Measurements from ENCODE around the gene GSPT2.
"Not testable (repeated sequence)": the region's sequence is repeated elsewhere in the genome, so short reads cannot be mapped to it uniquely, and the experiment has no call there.

Gene GSPT2

DNA sequence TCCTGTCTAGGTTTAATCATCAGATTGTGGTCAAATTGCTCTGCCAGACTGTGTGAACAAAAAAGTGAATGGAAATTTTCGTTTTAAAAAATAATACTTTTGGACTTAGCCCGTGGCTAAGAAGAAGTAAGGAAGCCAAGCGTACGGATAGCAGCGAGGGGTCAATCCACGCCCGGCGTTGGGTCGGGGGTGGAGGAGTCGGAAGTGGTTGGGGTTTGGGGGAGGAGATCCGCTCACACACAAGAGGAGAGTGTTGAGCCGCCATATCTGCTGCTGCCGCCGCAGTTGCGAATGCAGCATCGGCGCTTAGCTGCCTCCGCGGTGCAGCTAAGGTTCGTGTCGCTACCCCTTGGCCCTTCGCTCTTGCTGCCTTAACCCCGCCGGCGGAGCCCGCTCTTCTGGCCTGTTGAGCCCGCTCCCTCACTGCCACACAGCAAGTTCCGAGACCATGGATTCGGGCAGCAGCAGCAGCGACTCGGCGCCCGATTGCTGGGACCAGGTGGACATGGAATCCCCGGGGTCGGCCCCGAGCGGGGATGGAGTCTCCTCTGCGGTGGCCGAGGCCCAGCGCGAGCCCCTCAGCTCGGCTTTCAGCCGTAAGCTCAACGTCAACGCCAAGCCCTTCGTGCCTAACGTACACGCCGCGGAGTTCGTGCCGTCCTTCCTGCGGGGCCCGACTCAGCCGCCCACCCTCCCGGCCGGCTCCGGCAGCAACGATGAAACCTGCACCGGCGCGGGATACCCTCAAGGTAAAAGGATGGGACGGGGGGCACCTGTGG lies at the start of gene GSPT2:
GSPT2 (plus strand) TSS at position 264 of the 779 bp plus-strand sequence; CDS start at position 449, 185 bp downstream.
- peak; percentile 6 for DNase-seq (ENCODE audit: low read depth, low spot score)
- peak within 1 kb of the TSS; percentile 25; the same call in 1 of the 2 replicates for H3K27ac ChIP-seq
- TF ChIP-seq POLR2AphosphoS5 (IDR thresholded peaks at IDR 0.05; ENCODE audit: borderline replicate concordance, low read depth, low read length), result peak; percentile 83
- no peak for TF ChIP-seq EZH2 (IDR thresholded peaks at IDR 0.05)
- no peak for TF ChIP-seq FOXP2 (optimal IDR thresholded peaks at IDR 0.05; ENCODE audit: control extremely low read depth, extremely low read length, insufficient read depth)
- H3K9me3 ChIP-seq (ENCODE audit: low read depth, low read length), result no peaks in the 10 kb centered on the region
- H3K4me3 ChIP-seq, result peak within 1 kb of the TSS; percentile 87
- H3K9ac ChIP-seq (ENCODE audit: insufficient read length), result peak within 1 kb of the TSS; percentile 85
- peaks cover 13% of the 10 kb centered on the region for H3K36me3 ChIP-seq (ENCODE audit: insufficient read depth, low read length)

- TF ChIP-seq POLR2AphosphoS5 (IDR thresholded peaks at IDR 0.05; ENCODE audit: borderline replicate concordance, low read depth, low read length) (no peak), FOXP2 (optimal IDR thresholded peaks at IDR 0.05; ENCODE audit: control extremely low read depth, extremely low read length, insufficient read depth) (no peak), EZH2 (IDR thresholded peaks at IDR 0.05) (no peak)
- Histone ChIP-seq H3K4me3 (no peak overlapping the region), H3K9me3 (ENCODE audit: low read depth, low read length) (no peaks in the 10 kb centered on the region), H3K27ac (no peak overlapping the region), H3K36me3 (ENCODE audit: insufficient read depth, low read length) (no peaks in the 10 kb centered on the region), H3K9ac (ENCODE audit: insufficient read length) (no peak overlapping the region)
- no peak for DNase-seq (ENCODE audit: low read depth, low spot score)
These were observed 49.0 kb upstream of the GSPT2 start for GRCh38 chrX:51694254-51694653.

DNA sequence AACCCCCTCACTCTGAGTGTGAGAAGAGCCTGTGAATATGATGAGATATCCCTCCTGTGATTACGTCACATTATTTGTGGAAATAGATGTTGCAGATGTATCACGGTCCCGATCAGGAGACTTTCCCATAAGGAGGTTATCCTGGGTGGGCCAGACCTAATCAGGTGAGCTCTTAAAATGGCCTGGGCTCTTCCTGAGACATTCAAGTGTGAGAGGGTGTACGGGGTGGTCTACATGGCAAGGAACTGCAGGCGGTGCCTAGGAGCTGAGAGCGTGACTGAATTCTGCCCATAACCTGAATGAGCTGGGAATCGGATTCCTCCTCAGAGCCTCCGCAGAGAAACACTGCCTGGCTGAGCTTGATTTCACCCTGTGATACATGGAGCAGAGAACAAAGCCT lies 45.8 kb upstream of the GSPT2 start:
- Histone ChIP-seq H3K4me3 (no peak overlapping the region), H3K9me3 (ENCODE audit: low read depth, low read length) (no peaks in the 10 kb centered on the region), H3K9ac (ENCODE audit: insufficient read length) (no peak overlapping the region), H3K27ac (no peak overlapping the region), H3K36me3 (ENCODE audit: insufficient read depth, low read length) (no peaks in the 10 kb centered on the region)
- DNase-seq (ENCODE audit: low read depth, low spot score), result no peak
- TF ChIP-seq POLR2AphosphoS5 (IDR thresholded peaks at IDR 0.05; ENCODE audit: borderline replicate concordance, low read depth, low read length), result no peak
- TF ChIP-seq FOXP2 (optimal IDR thresholded peaks at IDR 0.05; ENCODE audit: control extremely low read depth, extremely low read length, insufficient read depth), result no peak
- TF ChIP-seq EZH2 (IDR thresholded peaks at IDR 0.05), result no peak

DNA sequence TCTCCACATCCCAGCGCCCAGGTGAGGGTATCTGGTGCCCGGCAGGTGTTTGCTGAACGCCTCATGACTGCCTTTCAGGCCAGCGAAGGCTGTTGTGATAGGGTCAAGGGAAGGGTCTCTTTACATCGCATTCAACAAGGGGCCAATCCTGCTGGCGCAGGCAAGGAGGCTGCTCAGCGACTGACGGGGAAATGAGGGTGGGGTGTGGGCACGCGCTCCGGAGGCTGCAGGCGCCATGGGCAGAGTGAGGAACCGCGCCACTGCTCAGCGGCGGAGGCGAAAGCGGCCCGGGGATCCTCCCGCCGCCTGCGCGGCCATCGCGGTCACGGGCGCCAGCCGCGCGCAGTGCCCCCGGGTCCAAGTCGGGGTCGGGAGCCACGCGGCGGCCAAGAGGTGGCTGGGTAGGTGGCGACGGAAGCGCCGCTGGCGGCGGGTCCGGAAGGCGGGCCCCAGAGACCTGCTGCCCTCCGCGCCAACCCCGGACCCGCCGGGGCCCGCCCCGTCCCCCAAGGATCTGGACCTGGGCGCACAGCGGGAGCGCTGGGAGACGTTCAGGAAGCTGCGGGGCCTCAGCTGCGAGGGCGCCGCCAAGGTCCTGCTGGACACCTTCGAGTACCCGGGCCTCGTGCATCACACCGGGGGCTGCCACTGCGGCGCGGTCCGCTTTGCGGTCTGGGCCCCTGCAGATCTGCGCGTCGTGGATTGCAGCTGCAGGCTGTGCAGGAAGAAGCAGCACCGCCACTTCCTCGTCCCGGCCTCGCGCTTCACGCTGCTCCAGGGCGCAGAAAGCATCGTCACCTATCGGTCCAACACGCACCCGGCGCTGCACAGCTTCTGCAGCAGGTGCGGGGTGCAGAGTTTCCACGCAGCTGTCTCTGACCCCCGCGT lies 32.7 kb upstream of the GSPT2 start, which contains the start of gene CENPVL1:
CENPVL1 (plus strand) TSS at position 236 of the 888 bp plus-strand sequence; CDS start at position 236, 0 bp downstream.
- H3K27ac ChIP-seq; H3K4me3 ChIP-seq; DNase-seq (ENCODE audit: low read depth, low spot score); H3K9me3 ChIP-seq (ENCODE audit: low read depth, low read length); H3K9ac ChIP-seq (ENCODE audit: insufficient read length); H3K36me3 ChIP-seq (ENCODE audit: insufficient read depth, low read length): not testable (repeated sequence)

DNA sequence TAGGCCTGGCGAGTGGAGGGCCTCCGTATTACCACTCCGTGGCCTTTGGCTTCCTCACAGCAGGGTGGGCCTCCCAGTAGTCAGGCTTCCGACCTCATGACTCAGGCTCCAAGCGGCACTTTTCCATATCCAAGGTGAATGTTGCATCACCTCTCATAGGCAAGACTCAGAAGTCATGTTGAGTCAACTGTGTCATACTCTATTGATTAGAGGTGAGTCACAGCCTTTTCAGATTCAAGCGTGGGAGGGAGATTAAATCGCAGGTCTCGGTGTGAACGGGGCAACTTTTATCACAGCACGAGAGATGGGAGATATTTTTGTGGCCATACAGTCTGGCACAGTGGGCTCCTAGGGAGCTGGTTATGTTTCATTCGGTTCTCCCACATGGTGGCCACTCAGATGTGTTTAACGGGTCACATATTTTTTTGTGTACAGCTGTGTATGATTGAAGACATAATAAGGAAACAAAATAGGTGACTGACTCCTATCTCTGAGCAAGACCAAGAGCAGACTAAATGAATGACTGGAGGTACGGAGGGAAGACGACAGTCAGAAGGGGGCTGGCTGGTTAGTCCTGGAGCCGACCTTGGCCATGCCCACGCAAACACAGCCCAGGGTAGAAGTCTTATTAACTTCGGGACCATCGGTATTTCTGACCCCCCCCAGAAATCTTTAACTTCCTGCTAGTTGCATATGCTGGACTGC lies 30.1 kb upstream of the GSPT2 start:
- not testable (repeated sequence) for H3K4me3 ChIP-seq; H3K27ac ChIP-seq; H3K36me3 ChIP-seq (ENCODE audit: insufficient read depth, low read length); H3K9ac ChIP-seq (ENCODE audit: insufficient read length); H3K9me3 ChIP-seq (ENCODE audit: low read depth, low read length); DNase-seq (ENCODE audit: low read depth, low spot score)

DNA sequence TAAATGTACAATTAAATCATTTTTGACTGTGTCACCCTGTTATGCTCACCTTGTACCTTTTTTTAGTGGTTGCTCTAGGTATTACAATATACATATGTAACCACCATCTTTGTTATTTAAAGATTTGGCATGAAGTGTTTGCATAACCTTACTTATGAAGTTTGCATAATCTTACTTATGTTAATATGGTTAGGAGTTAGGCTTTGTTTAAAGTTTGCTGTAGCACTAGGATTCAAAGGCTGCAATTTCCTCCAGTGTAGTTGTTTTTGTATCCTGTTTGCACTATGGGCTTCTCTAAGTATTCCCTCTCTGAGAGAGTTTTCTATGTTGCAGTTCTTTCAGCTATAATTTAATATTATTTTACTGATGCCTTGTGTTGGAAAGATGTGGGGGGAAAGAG lies 15.0 kb upstream of the GSPT2 start:
- no peak for TF ChIP-seq EZH2 (IDR thresholded peaks at IDR 0.05)
- TF ChIP-seq FOXP2 (optimal IDR thresholded peaks at IDR 0.05; ENCODE audit: control extremely low read depth, extremely low read length, insufficient read depth), result no peak
- no peak for TF ChIP-seq POLR2AphosphoS5 (IDR thresholded peaks at IDR 0.05; ENCODE audit: borderline replicate concordance, low read depth, low read length)
- H3K9me3 ChIP-seq (ENCODE audit: low read depth, low read length), result no peaks in the 10 kb centered on the region
- no peak overlapping the region for H3K27ac ChIP-seq
- no peak overlapping the region for H3K4me3 ChIP-seq
- no peak overlapping the region for H3K9ac ChIP-seq (ENCODE audit: insufficient read length)
- no peaks in the 10 kb centered on the region for H3K36me3 ChIP-seq (ENCODE audit: insufficient read depth, low read length)
- DNase-seq (ENCODE audit: low read depth, low spot score), result no peak

- Histone ChIP-seq H3K36me3 (ENCODE audit: insufficient read depth, low read length) (no peaks in the 10 kb centered on the region), H3K4me3 (no peak overlapping the region), H3K9ac (ENCODE audit: insufficient read length) (no peak overlapping the region), H3K9me3 (ENCODE audit: low read depth, low read length) (no peaks in the 10 kb centered on the region), H3K27ac (no peak overlapping the region)
- DNase-seq (ENCODE audit: low read depth, low spot score), result no peak
- TF ChIP-seq POLR2AphosphoS5 (IDR thresholded peaks at IDR 0.05; ENCODE audit: borderline replicate concordance, low read depth, low read length), result no peak
- TF ChIP-seq EZH2 (IDR thresholded peaks at IDR 0.05), result no peak
- no peak for TF ChIP-seq FOXP2 (optimal IDR thresholded peaks at IDR 0.05; ENCODE audit: control extremely low read depth, extremely low read length, insufficient read depth)
These were observed 6.2 kb upstream of the GSPT2 start for GRCh38 chrX:51737091-51737490.

DNA sequence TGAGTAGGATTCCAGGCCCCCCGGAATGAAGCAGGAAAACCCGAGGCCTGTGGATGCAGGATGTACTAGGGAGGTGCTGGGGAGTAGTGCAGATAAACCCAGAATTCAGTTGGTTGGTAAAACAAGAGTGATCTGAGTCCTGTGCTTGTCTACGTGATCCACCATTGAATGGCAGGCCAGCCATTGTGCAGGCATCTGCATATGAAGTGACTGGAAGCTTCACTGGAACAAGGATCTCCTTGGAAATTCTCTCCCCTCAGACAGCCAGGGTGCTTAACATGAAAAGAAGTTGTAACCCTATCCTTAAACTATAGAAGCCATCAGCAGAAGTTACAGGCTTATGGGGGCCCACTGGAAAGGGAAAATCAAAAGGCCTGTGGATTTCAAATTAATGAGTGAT lies 656 bp upstream of the GSPT2 start:
- no peak overlapping the region for H3K9ac ChIP-seq (ENCODE audit: insufficient read length)
- DNase-seq (ENCODE audit: low read depth, low spot score), result no peak
- no peaks in the 10 kb centered on the region for H3K9me3 ChIP-seq (ENCODE audit: low read depth, low read length)
- TF ChIP-seq EZH2 (IDR thresholded peaks at IDR 0.05) (no peak), FOXP2 (optimal IDR thresholded peaks at IDR 0.05; ENCODE audit: control extremely low read depth, extremely low read length, insufficient read depth) (no peak), POLR2AphosphoS5 (IDR thresholded peaks at IDR 0.05; ENCODE audit: borderline replicate concordance, low read depth, low read length) (no peak)
- H3K4me3 ChIP-seq, result peak overlapping the region; percentile 87
- H3K27ac ChIP-seq, result no peak overlapping the region
- H3K36me3 ChIP-seq (ENCODE audit: insufficient read depth, low read length), result peaks cover 13% of the 10 kb centered on the region
